Neural progenitor cell (in vitro differentiated cells): ENCODE measurements around the gene KDSR.

Source experiments
- EZH2 ChIP-seq: fragments of 200-600 bp; sonication (generic); IDR thresholded peaks from 2 replicates; pipeline ENCODE4 v1.6.1; 2017; ENCODE audit warnings: antibody characterized with exemption, mild to moderate bottlenecking, moderate library complexity
- TF ChIP-seq, protein P1 (sequence below): fragments of 200-600 bp; sonication (generic); IDR thresholded peaks from 2 replicates; pipeline ENCODE4 v1.5.1; 2017; ENCODE audit warnings: antibody characterized with exemption, mild to moderate bottlenecking

DNA sequence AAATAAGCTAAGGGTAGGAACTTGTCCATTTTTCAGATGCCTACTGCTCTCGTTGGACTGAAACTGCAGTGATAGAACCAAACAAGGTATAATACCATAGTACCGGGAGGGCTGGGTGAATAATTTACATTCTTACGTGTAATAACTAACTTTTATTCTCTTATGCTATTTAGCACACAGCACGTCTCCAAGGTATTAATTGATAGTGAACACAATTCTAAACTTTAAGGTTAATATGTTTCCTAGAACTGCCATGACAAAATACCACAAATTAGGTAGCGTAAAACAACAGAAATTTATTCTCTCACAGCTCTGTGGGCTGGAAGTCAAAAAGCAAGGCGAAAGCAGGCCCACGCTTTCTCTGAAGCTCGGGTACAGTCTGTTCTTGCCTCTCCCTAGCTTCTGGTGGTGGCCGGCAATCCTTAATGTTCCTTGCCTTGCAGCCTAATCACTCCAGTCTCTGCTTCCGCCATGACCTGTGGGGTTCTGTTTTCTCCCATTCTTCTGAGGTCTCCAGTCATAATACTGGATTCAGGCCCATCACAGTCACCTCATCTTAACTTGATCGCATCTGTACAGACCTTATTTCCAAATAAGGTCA, 41.8 kb downstream of the KDSR start:
- TF ChIP-seq, protein P1, sequence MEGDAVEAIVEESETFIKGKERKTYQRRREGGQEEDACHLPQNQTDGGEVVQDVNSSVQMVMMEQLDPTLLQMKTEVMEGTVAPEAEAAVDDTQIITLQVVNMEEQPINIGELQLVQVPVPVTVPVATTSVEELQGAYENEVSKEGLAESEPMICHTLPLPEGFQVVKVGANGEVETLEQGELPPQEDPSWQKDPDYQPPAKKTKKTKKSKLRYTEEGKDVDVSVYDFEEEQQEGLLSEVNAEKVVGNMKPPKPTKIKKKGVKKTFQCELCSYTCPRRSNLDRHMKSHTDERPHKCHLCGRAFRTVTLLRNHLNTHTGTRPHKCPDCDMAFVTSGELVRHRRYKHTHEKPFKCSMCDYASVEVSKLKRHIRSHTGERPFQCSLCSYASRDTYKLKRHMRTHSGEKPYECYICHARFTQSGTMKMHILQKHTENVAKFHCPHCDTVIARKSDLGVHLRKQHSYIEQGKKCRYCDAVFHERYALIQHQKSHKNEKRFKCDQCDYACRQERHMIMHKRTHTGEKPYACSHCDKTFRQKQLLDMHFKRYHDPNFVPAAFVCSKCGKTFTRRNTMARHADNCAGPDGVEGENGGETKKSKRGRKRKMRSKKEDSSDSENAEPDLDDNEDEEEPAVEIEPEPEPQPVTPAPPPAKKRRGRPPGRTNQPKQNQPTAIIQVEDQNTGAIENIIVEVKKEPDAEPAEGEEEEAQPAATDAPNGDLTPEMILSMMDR, result no peak
- TF ChIP-seq EZH2, result no peak
